ENCODE results near the gene HOXB7.

Gene HOXB7

GRCh38 chr17:48578616-48579470 is 32.0 kb downstream of the HOXB7 start:
- no peak for DNase-seq

- DNase-seq: peak; percentile 65
These were observed 32.7 kb downstream of the HOXB7 start, which contains the start of gene HOXB4 for GRCh38 chr17:48577946-48578615. HOXB4 (minus strand) TSS chr17:48578350; CDS start chr17:48578319, 31 bp downstream.

GRCh38 chr17:48577330-48577945 is 33.4 kb downstream of the HOXB7 start:
- no peak for DNase-seq

GRCh38 chr17:48576479-48577309 is 34.1 kb downstream of the HOXB7 start:
- DNase-seq: no peak

DNA sequence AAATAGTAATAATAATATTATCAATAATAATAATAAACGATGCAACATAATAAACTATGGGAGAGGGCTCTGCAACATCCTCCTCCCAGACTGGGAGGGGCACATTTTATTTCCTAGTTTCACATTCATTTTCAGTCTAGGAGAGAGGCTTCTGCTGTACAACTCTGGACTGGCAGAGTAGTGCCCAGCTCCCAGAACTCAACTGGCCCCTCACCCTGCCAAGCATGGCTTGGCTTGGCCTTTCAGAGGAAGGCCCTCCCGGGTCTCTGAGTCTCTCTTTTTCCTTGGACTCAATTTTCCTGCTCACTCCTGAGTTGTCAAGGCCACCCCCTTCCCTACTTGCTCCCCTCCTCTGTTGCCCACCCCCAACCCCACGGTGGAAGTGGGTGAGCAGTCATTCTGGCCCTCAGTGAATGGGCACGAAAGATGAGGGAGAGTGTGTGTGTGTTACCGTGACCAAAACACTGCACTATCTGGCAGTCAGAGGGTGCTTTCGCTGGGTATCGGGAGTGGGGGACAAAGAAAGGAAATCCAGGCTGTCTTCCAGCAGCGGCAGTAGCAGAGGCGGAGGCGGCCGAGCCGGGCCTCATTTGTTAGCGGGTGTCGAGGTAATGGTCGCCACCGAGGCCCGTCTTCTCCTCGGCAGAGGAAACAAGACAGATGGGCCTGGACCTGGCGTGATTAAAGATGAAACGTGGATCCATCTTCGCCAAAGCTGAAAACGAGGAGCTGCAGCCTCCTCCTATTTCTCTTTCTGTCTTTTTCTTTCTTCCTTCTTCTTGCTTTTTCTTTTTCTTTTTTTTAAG is 34.9 kb downstream of the HOXB7 start:
- no peak for DNase-seq

GRCh38 chr17:48575066-48575582 is 35.7 kb downstream of the HOXB7 start:
- no peak for DNase-seq

GRCh38 chr17:48574505-48575065 is 36.2 kb downstream of the HOXB7 start:
- DNase-seq: no peak

DNA sequence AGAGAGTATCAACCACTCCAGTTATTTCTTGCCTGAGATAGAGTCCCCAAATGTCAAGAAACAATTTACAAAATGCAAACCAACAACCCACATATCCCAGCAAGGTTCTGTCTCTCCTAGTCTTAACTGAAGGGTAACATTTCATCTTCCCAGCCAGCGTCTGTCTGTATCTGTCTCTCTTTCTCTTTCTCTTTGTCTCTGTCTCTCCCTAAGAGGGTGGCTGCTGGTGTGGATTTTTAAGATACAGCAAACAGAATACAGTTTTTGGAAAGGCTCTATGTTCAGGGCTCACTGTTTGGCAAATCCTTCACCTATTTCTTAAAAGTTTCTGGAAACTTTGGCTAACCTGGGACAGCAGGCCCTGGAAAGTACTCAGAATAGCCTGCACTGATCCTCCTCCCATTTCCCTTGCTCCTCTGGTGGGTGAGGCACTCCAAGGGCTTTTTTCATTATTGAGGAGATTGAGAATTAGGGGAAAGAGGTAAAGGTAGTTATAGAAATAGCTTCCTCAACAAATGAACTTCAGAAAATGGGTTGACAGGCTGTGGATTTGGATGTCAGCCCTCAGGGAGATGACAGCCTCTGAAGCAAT is 38.9 kb downstream of the HOXB7 start:
- DNase-seq: no peak

- no peak for DNase-seq
These were observed 39.6 kb downstream of the HOXB7 start for GRCh38 chr17:48571024-48571818.

GRCh38 chr17:48570325-48571023 is 40.3 kb downstream of the HOXB7 start:
- no peak for DNase-seq

- no peak for DNase-seq
These were observed 41.0 kb downstream of the HOXB7 start for GRCh38 chr17:48569674-48570324.

- DNase-seq: no peak
These were observed 41.6 kb downstream of the HOXB7 start for GRCh38 chr17:48569240-48569582.

- no peak for DNase-seq
These were observed 42.1 kb downstream of the HOXB7 start for GRCh38 chr17:48568499-48569239.

DNA sequence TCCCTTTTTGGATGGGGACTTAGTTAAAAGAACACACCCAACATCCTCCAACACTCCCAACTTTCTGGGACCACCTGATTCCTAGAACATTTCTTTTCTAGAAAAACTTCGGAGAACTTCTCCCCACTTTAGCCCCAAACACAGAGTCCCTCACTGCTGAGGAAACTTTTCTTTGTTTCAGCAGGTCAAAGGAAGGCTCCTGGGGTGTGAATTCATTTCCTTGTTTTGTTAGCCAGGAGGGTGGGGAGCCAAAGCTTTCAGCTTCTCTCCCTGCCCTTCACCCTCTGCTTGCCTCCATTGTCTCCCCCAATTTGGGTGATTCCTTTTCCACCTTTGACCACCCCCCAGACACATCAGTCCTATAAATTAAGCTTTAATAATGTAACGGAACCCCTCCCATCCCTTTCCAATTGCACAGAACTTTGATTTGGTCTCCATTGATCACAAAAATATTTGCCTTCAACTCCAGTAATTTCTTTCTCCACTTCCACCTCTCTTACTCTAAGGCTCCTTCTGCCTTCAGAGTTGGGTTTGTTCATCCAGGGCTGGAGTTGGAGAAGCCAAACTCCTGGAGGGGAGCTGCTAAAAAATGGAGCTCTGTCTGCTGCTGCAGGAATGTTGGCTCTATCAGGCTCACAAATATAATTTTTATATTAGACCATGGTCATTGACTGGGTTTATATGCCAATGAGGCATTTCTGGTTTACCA is 43.0 kb downstream of the HOXB7 start:
- no peak for DNase-seq

GRCh38 chr17:48567209-48567608 is 43.6 kb downstream of the HOXB7 start:
- DNase-seq: no peak

- no peak for DNase-seq
These were observed 44.1 kb downstream of the HOXB7 start for GRCh38 chr17:48566717-48567116.

- no peak for DNase-seq
These were observed 44.7 kb downstream of the HOXB7 start for GRCh38 chr17:48565925-48566710.
